GM23338 (cell line): ENCODE measurements around the gene RIT2. TPM values are rescaled to one million over a fixed set of nuclear protein-coding genes. Genes with fewer than 3 reads are reported as not detected.
A peak's percentile ranks its signal among the peaks of the same experiment; 100 is the strongest.

ENCODE experiments used
- ATAC-seq: fragments of 200-7000 bp; cut with Tn5 transposase; 3 replicates; pipeline ENCODE4 v1.9.1; 2020
- DNase-seq: peaks from one replicate; pipeline ENCODE4 v3.0.0-alpha.2; 2015; ENCODE audit warnings: low spot score
- H2AFZ ChIP-seq: fragments of 200-600 bp; sonication (generic); 2 replicates; pipeline ENCODE4 v1.8.0; 2016; ENCODE audit warnings: antibody characterized with exemption, mild to moderate bottlenecking, moderate library complexity
- H3F3A ChIP-seq: fragments of 200-600 bp; sonication (generic); replicated peaks from 2 replicates; pipeline ENCODE4 v1.8.0; 2017; ENCODE audit warnings: antibody characterized with exemption, mixed run types, low read depth
- H3K27ac ChIP-seq: fragments of 200-600 bp; sonication (generic); 2 replicates; pipeline ENCODE4 v1.6.1; 2016; ENCODE audit warnings: low read depth
- H3K27me3 ChIP-seq: fragments of 200-600 bp; sonication (generic); 2 replicates; pipeline ENCODE4 v1.8.0; 2016; ENCODE audit warnings: mild to moderate bottlenecking, mixed run types, moderate library complexity; ENCODE audit not compliant: insufficient read depth
- H3K36me3 ChIP-seq: fragments of 200-600 bp; sonication (generic); 2 replicates; pipeline ENCODE4 v1.8.0; 2016; ENCODE audit warnings: mild to moderate bottlenecking; ENCODE audit not compliant: insufficient read depth
- H3K4me1 ChIP-seq: fragments of 200-600 bp; sonication (generic); 2 replicates; pipeline ENCODE4 v1.8.0; 2016; ENCODE audit warnings: mild to moderate bottlenecking, moderate library complexity; ENCODE audit not compliant: insufficient read depth
- H3K4me2 ChIP-seq: fragments of 200-600 bp; sonication (generic); 2 replicates; pipeline ENCODE4 v1.7.1; 2017; ENCODE audit warnings: mixed run types
- H3K4me3 ChIP-seq: fragments of 200-600 bp; sonication (generic); 2 replicates; pipeline ENCODE4 v1.6.1; 2016; ENCODE audit warnings: mixed run types
- H3K79me2 ChIP-seq: fragments of 200-600 bp; sonication (generic); replicated peaks from 2 replicates; pipeline ENCODE4 v1.8.0; 2017; ENCODE audit warnings: mild to moderate bottlenecking; ENCODE audit not compliant: insufficient read depth
- H3K9me2 ChIP-seq: fragments of 200-600 bp; sonication (generic); 2 replicates; pipeline ENCODE4 v1.8.0; 2017; ENCODE audit not compliant: insufficient read depth
- H4K20me1 ChIP-seq: fragments of 200-600 bp; sonication (generic); replicated peaks from 2 replicates; pipeline ENCODE4 v1.8.0; 2017; ENCODE audit warnings: mild to moderate bottlenecking; ENCODE audit not compliant: insufficient read depth
- H3K27ac Mint-ChIP-seq: 2 replicates; pipeline ENCODE4 v1.8.0; 2020; ENCODE audit warnings: inconsistent platforms, mild to moderate bottlenecking, moderate library complexity, mixed read lengths
- H3K27me3 Mint-ChIP-seq: 3 replicates; pipeline ENCODE4 v1.8.0; 2022; ENCODE audit warnings: low read depth, mild to moderate bottlenecking, moderate library complexity, mixed read lengths, inconsistent platforms; ENCODE audit not compliant: insufficient read depth, poor library complexity
- H3K36me3 Mint-ChIP-seq: 3 replicates; pipeline ENCODE4 v1.8.0; 2021; ENCODE audit warnings: low read depth, mild to moderate bottlenecking, inconsistent platforms, moderate library complexity, mixed read lengths
- H3K4me1 Mint-ChIP-seq: 3 replicates; pipeline ENCODE4 v1.8.0; 2020; ENCODE audit warnings: mild to moderate bottlenecking, inconsistent platforms, mixed read lengths
- H3K4me3 Mint-ChIP-seq: 3 replicates; pipeline ENCODE4 v1.8.0; 2021; ENCODE audit warnings: moderate library complexity, mild to moderate bottlenecking, inconsistent platforms, mixed read lengths
- H3K9me3 Mint-ChIP-seq: 3 replicates; pipeline ENCODE4 v1.8.0; 2020; ENCODE audit warnings: moderate library complexity, mild to moderate bottlenecking, inconsistent platforms, mixed read lengths
- CREB1 ChIP-seq: fragments of 250-450 bp; sonication (Bioruptor Pico); IDR thresholded peaks from 2 replicates; pipeline ENCODE4 v1.5.0; 2020; ENCODE audit warnings: low read depth, mild to moderate bottlenecking, moderate library complexity
- EZH2 ChIP-seq: fragments of 200-600 bp; sonication (generic); IDR thresholded peaks from one replicate; pipeline ENCODE4 v1.8.0; 2017; ENCODE audit warnings: antibody characterized with exemption, mild to moderate bottlenecking, low read depth; ENCODE audit not compliant: unreplicated experiment
- EZH2phosphoT487 ChIP-seq: fragments of 200-600 bp; sonication (generic); IDR thresholded peaks from one replicate; pipeline ENCODE4 v1.8.1; 2018; ENCODE audit warnings: antibody characterized with exemption; ENCODE audit not compliant: unreplicated experiment
- JUNB ChIP-seq: IDR thresholded peaks from one replicate; pipeline ENCODE4 v1.6.1; 2016; ENCODE audit warnings: antibody characterized with exemption; ENCODE audit not compliant: unreplicated experiment
- NANOG ChIP-seq: IDR thresholded peaks from 2 replicates; pipeline ENCODE4 v1.6.1; 2016; ENCODE audit warnings: antibody characterized with exemption, borderline replicate concordance
- POLR2AphosphoS5 ChIP-seq: IDR thresholded peaks from 2 replicates; pipeline ENCODE4 v1.6.1; 2016; ENCODE audit warnings: antibody characterized with exemption, low read depth
- STAT1 ChIP-seq: IDR thresholded peaks from one replicate; pipeline ENCODE4 v1.6.1; 2016; ENCODE audit warnings: antibody characterized with exemption; ENCODE audit not compliant: unreplicated experiment
- ZNF114 ChIP-seq: fragments of 250-450 bp; sonication (Bioruptor Pico); IDR thresholded peaks from 2 replicates; pipeline ENCODE4 v1.5.0; 2020; ENCODE audit warnings: mild to moderate bottlenecking, moderate library complexity
- ZNF331 ChIP-seq: fragments of 250-450 bp; sonication (Bioruptor Pico); IDR thresholded peaks from 2 replicates; pipeline ENCODE4 v1.5.0; 2020; ENCODE audit warnings: low read depth, mild to moderate bottlenecking, moderate library complexity
- polyA plus RNA-seq: library from polyadenylated mRNA; unstranded; fragments of >200 nt; fragmentation: Nextera tagmentation; extraction: Ambion mirVana; gene quantifications from 2 replicates; pipeline ENCODE4 v1.2.1, GENCODE V29; 2016
- total RNA-seq: library from RNA; depleted of rRNA; stranded (reverse); fragments of >200 nt; shearing (Covaris generic); gene quantifications from 2 replicates; pipeline ENCODE4 v1.2.3, GENCODE V29; 2014
- TF ChIP-seq, protein P1 (sequence below), 2 experiments: fragments of 200-600 bp in 1 of 2; sonication (generic) in 1 of 2; conservative IDR thresholded peaks; 2 replicates each; pipeline versions ENCODE4 v1.5.1 to v1.6.1; 2016 to 2017; ENCODE audit warnings: antibody characterized with exemption in 2 of 2, low read depth in 2 of 2, mild to moderate bottlenecking in 2 of 2, moderate library complexity in 1 of 2
- TF ChIP-seq, protein P2 (sequence below): fragments of 250-450 bp; sonication (Bioruptor Pico); IDR thresholded peaks from 2 replicates; pipeline ENCODE4 v1.5.0; 2020; ENCODE audit warnings: mild to moderate bottlenecking, moderate library complexity
- TF ChIP-seq, protein P3 (sequence below): IDR thresholded peaks from one replicate; pipeline ENCODE4 v1.6.1; 2018; ENCODE audit warnings: antibody characterized with exemption; ENCODE audit not compliant: unreplicated experiment
- TF ChIP-seq, protein P4 (sequence below): IDR thresholded peaks from 2 replicates; pipeline ENCODE4 v1.6.1; 2016; ENCODE audit warnings: antibody characterized with exemption

The RIT2 gene
- total and polyA plus RNA-seq, 2 experiments from 2014 or later = 1.9 to 8.8 TPM

DNA sequence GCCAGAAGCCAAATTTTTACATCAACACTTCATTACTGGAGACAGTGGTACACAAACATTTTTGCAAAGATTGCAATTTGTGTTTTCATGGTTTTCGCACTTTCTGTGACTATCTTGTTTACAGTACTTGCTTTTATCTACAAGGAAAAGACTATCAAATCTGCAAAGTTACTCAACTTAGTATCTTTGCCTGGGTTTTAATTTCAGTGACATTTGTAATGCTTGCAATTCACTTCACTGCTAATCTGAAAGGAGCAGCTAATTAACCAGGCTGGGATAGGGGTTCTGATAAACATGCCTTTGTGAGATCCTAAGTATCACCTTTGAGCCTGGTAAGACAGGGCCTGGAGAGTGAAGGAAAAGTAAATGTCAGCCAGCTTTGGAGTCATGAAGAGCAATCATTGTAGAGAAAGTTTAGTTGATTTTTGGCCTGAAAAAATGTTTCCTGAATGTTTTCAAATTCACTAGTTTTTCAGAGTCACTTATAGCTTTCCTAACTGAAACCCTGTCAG lies 194.2 kb downstream of the RIT2 start:
- Histone ChIP-seq H3K4me2 (no peak overlapping the region), H3K4me1 (peaks cover 20% of the 10 kb centered on the region), H2AFZ (peak overlapping the region; percentile 63), H3K27ac (no peak overlapping the region), H3K9me2 (0 out of 2 replicates have a peak, but pooled peaks cover 2% of the 10 kb centered on the region), H3F3A (no peaks in the 10 kb centered on the region), H3K36me3 (no peaks in the 10 kb centered on the region), H3K79me2 (no peaks in the 10 kb centered on the region), H3K27me3 (no peaks in the 10 kb centered on the region), H3K4me3 (no peak overlapping the region), H4K20me1 (no peaks in the 10 kb centered on the region)
- TF ChIP-seq STAT1 (no peak), ZNF114 (CRISPR knock-in tag) (no peak), POLR2AphosphoS5 (no peak), EZH2 (no peak), ZNF331 (CRISPR knock-in tag) (no peak), NANOG (no peak), JUNB (no peak), CREB1 (CRISPR knock-in tag) (no peak), EZH2phosphoT487 (no peak)
- TF ChIP-seq, protein P1, sequence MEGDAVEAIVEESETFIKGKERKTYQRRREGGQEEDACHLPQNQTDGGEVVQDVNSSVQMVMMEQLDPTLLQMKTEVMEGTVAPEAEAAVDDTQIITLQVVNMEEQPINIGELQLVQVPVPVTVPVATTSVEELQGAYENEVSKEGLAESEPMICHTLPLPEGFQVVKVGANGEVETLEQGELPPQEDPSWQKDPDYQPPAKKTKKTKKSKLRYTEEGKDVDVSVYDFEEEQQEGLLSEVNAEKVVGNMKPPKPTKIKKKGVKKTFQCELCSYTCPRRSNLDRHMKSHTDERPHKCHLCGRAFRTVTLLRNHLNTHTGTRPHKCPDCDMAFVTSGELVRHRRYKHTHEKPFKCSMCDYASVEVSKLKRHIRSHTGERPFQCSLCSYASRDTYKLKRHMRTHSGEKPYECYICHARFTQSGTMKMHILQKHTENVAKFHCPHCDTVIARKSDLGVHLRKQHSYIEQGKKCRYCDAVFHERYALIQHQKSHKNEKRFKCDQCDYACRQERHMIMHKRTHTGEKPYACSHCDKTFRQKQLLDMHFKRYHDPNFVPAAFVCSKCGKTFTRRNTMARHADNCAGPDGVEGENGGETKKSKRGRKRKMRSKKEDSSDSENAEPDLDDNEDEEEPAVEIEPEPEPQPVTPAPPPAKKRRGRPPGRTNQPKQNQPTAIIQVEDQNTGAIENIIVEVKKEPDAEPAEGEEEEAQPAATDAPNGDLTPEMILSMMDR (conservative IDR thresholded peaks at IDR 0.05; ENCODE audit: low read depth in 2 of 2) = no peak
- TF ChIP-seq, protein P2, sequence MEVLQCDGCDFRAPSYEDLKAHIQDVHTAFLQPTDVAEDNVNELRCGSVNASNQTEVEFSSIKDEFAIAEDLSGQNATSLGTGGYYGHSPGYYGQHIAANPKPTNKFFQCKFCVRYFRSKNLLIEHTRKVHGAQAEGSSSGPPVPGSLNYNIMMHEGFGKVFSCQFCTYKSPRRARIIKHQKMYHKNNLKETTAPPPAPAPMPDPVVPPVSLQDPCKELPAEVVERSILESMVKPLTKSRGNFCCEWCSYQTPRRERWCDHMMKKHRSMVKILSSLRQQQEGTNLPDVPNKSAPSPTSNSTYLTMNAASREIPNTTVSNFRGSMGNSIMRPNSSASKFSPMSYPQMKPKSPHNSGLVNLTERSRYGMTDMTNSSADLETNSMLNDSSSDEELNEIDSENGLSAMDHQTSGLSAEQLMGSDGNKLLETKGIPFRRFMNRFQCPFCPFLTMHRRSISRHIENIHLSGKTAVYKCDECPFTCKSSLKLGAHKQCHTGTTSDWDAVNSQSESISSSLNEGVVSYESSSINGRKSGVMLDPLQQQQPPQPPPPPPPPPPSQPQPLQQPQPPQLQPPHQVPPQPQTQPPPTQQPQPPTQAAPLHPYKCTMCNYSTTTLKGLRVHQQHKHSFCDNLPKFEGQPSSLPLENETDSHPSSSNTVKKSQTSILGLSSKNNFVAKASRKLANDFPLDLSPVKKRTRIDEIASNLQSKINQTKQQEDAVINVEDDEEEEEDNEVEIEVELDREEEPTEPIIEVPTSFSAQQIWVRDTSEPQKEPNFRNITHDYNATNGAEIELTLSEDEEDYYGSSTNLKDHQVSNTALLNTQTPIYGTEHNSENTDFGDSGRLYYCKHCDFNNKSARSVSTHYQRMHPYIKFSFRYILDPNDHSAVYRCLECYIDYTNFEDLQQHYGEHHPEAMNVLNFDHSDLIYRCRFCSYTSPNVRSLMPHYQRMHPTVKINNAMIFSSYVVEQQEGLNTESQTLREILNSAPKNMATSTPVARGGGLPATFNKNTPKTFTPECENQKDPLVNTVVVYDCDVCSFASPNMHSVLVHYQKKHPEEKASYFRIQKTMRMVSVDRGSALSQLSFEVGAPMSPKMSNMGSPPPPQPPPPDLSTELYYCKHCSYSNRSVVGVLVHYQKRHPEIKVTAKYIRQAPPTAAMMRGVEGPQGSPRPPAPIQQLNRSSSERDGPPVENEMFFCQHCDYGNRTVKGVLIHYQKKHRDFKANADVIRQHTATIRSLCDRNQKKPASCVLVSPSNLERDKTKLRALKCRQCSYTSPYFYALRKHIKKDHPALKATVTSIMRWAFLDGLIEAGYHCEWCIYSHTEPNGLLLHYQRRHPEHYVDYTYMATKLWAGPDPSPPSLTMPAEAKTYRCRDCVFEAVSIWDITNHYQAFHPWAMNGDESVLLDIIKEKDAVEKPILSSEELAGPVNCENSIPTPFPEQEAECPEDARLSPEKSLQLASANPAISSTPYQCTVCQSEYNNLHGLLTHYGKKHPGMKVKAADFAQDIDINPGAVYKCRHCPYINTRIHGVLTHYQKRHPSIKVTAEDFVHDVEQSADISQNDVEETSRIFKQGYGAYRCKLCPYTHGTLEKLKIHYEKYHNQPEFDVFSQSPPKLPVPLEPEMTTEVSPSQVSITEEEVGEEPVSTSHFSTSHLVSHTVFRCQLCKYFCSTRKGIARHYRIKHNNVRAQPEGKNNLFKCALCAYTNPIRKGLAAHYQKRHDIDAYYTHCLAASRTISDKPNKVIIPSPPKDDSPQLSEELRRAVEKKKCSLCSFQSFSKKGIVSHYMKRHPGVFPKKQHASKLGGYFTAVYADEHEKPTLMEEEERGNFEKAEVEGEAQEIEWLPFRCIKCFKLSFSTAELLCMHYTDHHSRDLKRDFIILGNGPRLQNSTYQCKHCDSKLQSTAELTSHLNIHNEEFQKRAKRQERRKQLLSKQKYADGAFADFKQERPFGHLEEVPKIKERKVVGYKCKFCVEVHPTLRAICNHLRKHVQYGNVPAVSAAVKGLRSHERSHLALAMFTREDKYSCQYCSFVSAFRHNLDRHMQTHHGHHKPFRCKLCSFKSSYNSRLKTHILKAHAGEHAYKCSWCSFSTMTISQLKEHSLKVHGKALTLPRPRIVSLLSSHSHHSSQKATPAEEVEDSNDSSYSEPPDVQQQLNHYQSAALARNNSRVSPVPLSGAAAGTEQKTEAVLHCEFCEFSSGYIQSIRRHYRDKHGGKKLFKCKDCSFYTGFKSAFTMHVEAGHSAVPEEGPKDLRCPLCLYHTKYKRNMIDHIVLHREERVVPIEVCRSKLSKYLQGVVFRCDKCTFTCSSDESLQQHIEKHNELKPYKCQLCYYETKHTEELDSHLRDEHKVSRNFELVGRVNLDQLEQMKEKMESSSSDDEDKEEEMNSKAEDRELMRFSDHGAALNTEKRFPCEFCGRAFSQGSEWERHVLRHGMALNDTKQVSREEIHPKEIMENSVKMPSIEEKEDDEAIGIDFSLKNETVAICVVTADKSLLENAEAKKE (CRISPR knock-in tag) = no peak
- TF ChIP-seq, protein P3, sequence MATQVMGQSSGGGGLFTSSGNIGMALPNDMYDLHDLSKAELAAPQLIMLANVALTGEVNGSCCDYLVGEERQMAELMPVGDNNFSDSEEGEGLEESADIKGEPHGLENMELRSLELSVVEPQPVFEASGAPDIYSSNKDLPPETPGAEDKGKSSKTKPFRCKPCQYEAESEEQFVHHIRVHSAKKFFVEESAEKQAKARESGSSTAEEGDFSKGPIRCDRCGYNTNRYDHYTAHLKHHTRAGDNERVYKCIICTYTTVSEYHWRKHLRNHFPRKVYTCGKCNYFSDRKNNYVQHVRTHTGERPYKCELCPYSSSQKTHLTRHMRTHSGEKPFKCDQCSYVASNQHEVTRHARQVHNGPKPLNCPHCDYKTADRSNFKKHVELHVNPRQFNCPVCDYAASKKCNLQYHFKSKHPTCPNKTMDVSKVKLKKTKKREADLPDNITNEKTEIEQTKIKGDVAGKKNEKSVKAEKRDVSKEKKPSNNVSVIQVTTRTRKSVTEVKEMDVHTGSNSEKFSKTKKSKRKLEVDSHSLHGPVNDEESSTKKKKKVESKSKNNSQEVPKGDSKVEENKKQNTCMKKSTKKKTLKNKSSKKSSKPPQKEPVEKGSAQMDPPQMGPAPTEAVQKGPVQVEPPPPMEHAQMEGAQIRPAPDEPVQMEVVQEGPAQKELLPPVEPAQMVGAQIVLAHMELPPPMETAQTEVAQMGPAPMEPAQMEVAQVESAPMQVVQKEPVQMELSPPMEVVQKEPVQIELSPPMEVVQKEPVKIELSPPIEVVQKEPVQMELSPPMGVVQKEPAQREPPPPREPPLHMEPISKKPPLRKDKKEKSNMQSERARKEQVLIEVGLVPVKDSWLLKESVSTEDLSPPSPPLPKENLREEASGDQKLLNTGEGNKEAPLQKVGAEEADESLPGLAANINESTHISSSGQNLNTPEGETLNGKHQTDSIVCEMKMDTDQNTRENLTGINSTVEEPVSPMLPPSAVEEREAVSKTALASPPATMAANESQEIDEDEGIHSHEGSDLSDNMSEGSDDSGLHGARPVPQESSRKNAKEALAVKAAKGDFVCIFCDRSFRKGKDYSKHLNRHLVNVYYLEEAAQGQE = no peak
- TF ChIP-seq, protein P4, sequence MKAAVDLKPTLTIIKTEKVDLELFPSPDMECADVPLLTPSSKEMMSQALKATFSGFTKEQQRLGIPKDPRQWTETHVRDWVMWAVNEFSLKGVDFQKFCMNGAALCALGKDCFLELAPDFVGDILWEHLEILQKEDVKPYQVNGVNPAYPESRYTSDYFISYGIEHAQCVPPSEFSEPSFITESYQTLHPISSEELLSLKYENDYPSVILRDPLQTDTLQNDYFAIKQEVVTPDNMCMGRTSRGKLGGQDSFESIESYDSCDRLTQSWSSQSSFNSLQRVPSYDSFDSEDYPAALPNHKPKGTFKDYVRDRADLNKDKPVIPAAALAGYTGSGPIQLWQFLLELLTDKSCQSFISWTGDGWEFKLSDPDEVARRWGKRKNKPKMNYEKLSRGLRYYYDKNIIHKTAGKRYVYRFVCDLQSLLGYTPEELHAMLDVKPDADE = no peak
- DNase-seq (peak; percentile 13), ATAC-seq (peak; percentile 54)
- Mint-ChIP-seq H3K27me3 (no peaks in the 10 kb centered on the region), H3K4me1 (peaks cover 19% of the 10 kb centered on the region), H3K4me3 (no peak overlapping the region), H3K9me3 (no peaks in the 10 kb centered on the region), H3K36me3 (no peaks in the 10 kb centered on the region), H3K27ac (peak overlapping the region; percentile 20; the same call in 1 of the 2 replicates)
